NOMO-1 (cell line): ENCODE results near the gene ZNF541.

Source experiments
- DNase-seq, 2 experiments: peaks; one replicate each; lab custom pipeline; 2025; ENCODE audit not compliant: unreplicated experiment in 2 of 2; lab: John Stamatoyannopoulos, UW

The ZNF541 gene

DNA sequence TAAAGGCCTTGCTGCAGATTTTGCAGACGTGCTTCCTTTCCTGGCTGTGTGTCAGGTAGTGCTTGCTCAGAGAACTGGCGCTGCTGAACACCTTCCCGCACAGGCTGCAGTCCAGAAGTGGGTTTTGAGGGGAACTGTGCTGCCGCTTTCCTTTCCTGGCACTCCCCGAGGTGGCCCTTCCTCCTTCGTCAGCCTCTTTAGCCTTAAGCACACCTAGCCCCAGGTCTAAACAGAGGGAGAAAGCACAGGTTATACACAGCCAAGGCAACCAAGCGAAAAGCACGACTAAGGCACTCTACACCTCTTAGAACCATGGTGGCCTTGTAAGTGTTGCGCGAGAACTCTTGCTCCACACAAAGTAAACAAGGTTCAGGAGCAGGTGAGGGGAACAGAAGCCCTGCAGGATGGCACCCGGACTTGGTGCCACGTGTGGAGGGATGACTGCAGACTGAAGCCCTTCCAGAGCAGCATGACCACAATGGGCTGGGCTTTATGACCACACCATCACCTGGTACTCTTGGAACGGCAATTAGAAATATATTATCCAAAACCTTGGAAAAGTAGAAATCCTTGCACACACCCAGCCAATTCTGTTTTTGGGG is 23.6 kb downstream of the ZNF541 start:
- DNase-seq: no peak

DNA sequence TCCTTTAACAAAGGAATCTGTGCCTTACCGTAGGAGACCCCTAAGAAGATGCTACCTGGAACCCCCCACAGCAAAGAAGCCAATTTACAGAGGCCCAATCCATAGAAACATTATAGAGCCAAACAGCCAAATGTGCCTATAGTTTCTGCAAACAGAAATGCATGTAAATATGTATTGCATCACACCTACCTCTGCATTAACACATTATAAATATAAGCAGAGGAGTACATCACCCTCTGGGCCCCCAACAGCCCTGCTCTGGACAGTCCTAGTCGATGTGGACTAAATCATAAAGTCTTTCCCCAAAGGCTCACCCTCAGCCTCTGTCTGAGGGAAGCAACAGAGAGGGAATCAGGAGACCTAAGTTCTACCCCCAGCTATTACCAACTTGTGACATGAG is 25.7 kb downstream of the ZNF541 start:
- no peak for DNase-seq

DNA sequence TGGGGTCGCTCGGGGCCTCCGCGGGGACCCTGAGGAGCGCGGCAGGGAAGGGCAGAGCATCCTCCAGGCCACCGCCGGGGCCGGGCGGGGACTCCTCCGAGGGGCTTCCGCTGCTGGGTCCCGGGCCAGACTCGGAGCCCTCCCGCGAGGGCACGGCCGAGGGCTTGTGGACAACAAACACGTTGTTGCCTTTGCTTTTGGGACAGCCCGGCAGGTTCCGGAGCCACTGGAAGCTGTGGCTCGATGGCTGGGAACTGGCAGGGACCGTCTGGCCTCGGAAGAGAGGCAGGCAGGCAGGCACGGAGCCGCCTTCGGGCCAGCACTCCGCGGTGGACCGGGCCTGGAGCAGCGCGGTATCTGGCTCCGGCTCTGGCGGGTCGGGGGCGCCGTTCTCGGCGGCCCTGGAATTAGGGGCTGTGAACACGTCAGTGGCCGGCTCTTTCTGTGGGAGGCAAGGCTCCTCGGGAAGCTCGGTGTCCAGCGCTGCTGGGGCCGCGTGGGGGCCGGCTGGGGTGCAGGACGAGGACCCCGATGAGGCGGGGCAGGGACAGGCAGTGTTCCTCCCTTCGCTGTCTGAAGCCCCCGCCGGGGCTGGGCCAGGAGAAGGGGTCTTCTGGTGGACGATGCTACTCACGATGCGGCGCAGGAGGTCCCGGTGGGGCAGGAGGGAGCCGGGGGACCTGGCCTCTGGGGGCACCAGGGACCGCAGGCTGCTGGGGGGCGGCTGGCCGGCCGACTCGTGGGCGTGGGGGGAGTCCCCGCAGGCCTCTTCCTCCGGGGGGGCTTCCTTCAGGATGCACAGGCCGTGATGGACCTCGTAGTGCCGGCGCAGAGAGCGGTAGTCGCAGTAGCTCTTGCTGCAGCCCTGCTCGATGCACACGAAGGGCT is 27.6 kb downstream of the ZNF541 start:
- DNase-seq: no peak

DNA sequence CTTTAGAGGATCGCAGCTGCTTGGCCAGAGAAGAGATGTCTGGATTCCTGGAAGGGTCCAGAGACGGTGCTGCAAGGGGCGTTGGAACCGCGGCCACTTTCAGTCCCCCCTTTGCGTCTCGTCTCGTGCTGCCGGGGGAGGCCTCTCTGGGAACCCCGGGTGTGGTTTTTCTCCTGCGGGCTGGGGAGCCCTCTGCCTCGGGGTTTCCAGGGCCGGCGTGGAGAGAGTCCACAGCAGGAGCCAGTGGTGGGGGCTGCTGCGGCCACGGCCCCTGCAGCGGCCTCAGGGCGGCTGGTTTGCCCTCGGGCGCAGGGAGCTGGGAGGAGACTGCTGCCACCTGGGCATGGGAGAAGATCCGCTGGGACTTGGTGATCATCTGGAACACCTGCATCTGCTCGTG is 28.5 kb downstream of the ZNF541 start:
- DNase-seq: no peak

DNA sequence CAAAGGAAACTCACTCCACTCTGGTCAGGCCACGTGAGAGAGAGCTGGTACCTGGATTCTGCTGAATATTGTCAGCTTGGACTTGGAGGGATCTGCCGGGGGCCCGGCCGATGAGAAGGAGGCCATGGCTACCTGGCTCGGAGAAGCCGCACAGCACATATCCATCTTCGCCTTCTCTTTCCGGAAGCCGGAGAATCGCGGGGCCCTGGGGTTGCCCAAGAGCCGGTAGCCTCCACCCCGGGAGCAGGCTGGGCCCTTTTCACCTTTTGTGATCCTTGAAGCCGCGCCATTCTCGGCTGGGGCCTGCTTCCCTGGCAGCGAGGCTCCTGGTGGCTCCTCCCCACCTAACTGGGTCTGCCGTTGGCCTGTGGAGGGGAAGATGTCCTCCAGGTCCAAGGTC is 28.9 kb downstream of the ZNF541 start:
- no peak for DNase-seq

DNA sequence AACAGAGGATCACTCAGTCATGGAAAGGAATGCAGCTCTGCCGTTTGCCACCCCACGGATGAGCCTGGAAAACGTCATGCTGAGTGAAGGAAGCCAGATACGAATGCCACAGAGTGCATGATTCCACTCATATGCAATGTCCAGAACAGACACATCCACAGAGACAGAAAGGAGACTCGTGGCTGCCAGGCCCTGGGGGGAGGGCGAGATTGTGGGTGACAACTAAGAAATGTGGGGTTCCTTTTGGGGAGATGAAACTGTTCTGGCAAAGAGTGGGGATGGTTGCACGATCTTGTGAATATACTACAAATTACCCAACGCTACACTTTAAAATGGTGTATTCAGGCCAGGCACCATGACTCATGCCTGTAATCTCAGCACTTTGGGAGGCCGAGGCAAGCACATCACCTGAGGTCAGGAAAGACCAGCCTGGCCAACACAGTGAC is 30.9 kb downstream of the ZNF541 start:
- DNase-seq: no peak

DNA sequence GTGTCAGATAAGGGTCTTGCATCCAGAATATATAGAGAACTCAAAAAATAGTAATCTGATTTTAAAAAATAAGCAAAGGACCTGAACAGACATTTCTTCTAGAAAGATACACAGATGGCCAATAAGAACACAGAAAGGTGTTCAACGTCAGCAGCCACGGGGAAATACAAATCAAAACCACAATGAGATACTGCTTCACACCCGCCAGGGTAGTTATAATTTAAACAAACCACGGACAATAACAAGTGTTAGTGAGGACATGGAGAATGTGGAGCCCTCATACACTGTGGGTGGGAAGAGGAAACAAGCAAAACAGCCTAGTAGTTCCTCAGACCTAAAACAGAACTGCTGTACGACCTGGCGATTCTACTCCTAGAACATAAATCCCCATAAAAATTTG is 31.4 kb downstream of the ZNF541 start:
- peak in 1 of 2 experiments; percentile 29 for DNase-seq

DNA sequence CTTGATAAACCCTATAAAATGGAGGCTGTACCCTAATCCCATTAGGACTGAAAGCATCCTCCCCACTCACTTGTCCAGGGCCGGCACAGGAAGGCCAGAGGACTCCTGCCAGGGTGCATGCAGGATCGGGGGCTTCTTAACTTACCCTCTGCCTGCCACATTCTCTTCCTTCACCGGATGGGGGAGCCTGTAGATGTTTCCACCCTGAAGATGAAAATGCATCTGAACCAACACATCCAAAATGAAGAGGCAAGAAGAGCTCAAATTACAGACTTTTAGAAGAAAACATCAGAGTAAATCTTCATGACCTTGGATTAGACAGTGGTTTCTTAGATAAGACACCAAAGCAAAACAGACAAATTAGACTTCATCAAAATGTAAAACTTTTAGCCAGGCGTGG is 32.2 kb downstream of the ZNF541 start:
- DNase-seq: no peak

DNA sequence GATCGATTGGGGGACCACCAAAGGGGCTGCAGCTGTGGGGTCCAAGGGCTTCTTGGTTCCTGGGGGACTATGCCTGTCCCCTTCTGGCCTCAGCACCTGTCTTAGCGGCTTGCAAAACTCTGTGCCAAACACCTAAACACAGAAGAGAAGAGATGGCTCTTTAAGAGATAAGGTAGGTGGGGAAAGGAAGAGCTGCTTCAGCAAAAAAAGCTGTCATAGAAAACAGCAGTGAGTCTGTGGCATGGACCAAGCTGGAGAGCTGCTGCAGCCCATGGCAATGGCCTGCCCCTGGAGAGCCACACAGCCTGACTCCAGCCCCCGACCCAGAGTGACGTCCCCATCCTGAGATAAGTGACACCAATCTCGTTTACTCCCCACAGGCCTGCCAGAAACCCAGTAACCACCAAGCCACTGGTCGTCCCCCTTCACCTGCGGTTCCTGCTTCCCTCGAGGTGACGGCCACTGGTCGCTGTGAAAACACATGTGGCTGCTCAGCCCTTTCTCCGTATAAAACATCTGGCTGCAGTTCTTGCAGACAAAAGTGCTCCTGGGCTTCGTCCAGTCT is 33.1 kb downstream of the ZNF541 start:
- DNase-seq: no peak

DNA sequence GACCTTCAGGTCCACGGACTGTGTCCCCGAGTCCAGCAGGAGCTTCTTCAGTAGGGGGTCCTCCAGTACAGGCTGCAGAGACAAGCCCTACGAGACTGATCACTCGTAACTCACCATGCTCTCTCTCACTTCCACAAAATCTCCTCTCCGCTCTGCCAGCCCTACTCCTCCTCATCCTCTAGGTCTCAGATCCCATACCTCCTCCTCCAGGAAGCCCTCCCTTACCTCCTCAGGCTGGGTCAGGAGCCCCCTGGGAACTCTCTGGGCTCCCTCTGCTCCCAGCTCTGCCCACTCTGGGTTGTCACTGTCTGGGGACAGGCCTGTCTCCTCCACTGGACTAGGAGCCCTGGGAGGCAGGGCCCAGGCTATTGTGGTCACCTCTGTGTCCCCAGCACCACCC is 34.1 kb downstream of the ZNF541 start:
- DNase-seq: no peak

DNA sequence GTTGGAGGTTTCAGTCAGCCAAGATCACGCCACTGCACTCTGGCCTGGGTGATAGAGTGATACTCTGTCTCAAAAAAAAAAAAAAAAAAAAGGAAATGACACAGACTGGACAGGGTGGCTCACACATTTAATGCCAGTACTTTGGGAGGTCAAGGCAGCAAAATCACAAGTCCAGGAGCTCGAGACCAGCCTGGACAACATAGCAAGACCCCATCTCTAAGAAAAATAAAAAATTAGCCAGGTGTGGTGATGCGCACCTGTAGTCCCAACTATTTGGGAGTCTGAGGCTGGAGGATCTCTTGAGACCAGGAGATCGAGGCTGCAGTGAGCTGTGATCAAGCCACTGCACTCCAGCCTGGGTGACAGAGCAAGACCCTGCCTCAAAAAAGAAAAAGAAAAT is 35.5 kb downstream of the ZNF541 start:
- DNase-seq: no peak

DNA sequence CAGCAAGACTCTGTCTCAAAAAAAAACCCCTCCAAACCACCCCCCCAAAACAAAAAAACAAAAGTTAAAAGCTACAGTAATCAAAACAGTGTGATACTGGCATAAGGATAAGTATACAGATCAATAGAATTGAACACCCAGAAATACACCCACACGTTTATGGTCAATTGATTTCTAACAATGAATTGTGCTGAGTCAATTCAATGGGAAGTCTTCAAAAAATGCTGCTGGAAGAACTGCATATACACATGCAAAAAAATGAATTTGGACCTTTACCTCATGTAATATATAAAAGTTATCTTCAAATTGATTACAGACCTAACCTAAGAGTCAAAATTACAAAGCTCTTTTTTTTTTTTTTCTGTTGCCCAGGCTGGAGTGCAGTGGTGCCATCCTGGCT is 38.3 kb downstream of the ZNF541 start:
- DNase-seq: no peak

DNA sequence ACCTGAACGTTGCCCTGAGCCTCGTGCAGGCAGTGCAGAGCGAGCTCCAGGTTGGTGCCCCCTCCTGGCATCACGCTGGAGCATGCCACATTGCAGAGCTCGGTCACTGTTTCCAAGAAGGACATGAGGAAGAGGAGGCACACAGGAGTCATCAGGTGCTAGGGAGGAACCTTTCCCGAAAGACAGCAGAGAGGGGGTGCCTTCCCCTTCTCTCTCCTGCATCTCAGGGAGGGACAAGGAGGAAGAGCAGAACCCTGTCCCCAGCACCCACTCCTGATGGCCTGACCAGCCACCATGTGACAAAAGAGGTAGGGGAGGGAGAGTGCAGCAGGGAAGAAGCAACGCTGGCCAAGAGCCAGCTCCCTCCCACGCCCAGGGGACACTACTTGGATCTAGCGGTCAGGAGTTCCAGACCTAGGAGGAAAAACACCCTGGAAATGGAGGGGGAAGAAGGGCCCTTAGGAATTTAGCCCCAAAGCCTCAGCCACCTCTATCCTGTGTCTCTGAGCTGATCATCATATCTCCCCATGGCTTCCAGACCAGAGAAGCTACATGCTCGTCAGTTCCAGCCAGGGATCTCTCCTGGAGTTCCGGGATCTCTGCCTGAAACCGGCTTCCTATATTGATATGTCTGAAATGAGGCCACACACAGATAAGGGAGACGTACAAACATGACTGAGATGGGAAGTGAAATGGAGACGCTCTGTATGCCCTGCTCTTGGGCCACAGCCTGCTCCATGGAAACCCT is 41.1 kb downstream of the ZNF541 start:
- DNase-seq: no peak

DNA sequence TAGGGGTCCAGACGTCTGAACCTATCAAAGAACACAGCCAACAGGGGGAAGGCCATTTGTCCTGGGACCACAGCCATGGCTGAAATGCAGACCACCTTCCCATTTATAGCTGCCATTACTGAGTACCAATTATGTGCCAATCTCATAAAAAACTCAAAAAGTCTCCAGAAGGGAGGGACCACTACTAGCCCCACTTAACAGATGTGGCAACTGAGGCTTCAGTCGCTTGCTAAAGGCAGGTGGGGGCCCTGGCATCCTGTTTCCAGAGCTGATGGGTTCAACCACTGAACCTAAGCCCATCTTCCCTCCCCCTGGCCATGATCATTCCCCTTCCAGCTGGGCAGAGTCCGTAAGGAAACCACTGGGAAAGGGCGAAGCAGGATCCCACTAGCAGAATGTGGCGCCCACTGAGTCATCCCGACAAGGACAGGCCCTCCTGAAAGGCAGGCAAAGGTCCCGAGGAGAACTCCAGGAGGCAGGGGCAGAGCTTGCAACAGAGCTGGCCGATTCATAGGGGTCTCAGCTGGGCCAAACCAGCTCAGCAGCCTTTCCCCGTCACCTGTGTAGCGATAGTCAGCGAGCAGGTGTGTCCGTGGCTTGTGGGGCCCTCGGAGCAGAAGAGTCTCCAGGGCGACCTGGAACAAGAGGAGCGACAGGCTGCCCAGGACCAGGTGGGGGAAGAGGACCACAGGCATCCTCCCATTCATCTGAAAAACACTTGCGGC is 43.8 kb downstream of the ZNF541 start:
- no peak for DNase-seq

DNA sequence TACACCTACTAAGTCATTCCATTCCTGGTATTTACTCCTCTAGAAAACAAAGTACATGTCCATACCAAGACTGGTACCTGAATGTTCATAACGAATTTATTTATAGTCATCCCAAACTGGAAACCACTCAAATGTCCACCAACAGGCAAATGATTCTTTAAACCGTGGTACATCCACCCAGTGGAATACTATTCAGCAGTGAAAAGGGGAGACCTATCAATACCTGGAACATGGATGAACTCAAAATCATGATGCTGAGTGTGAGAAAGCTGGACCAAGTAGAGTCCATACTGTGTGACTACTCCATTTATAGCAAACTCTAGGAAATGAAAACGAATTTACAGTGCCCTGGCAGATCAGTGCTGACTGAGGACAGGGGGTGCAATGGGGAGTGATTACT is 46.1 kb downstream of the ZNF541 start:
- DNase-seq: no peak

DNA sequence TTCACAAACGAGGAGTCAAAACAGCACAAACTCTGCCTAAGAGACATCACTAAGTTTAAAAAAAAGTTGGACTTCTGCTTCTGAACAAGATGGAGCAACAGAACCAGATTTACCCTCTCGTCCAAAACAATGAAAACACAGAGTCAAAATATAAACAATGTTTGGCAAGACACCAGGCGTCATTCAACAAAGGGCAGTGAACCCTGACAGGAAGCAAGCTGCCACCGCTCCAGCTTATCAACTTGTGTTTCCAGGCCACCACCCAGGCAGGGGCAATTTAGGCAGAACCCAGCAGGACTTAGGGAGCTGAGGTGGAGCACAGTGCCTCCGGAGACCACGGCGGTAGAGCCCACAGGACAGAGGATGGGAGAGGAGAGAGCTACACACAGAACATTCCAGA is 49.5 kb downstream of the ZNF541 start:
- no peak for DNase-seq
